Omental fat pad (tissue), 4 donors: Measurements from ENCODE around the gene SIRT5. TPM values are rescaled to one million over a fixed set of nuclear protein-coding genes. Genes with fewer than 3 reads are reported as not detected.

Experiments used
- ATAC-seq: fragments of 150-250 bp; one replicate; pipeline ENCODE4 v1.9.1; 2016; ENCODE audit warnings: mild to moderate bottlenecking, moderate library complexity; ENCODE audit not compliant: low FRiP score
- DNase-seq: peaks from one replicate; pipeline ENCODE4 v3.0.0-alpha.2; 2019; ENCODE audit warnings: low spot score
- CTCF ChIP-seq, 3 donors: fragments of 450-650 bp; IDR thresholded peaks; one replicate each; pipeline ENCODE4 v1.5.1; 2016 to 2017; ENCODE audit warnings: antibody characterized with exemption in 3 of 3, mild to moderate bottlenecking in 3 of 3, moderate library complexity in 2 of 3
- total RNA-seq, 4 donors: library from RNA; depleted of rRNA; stranded (reverse); fragments of >200 nt; gene quantifications; one replicate each; pipeline ENCODE4 v1.1.0, GENCODE V29; 2016

The SIRT5 gene
- total RNA-seq, 4 donors from 2014 or later: 6.0 to 16.9 (median 9.7) TPM

- TF ChIP-seq CTCF (IDR thresholded peaks at IDR 0.05): no peak
- ATAC-seq (no peak), DNase-seq (no peak)
Observed at GRCh38 chr6:13586603-13587542, 12.5 kb downstream of the SIRT5 start.

DNA sequence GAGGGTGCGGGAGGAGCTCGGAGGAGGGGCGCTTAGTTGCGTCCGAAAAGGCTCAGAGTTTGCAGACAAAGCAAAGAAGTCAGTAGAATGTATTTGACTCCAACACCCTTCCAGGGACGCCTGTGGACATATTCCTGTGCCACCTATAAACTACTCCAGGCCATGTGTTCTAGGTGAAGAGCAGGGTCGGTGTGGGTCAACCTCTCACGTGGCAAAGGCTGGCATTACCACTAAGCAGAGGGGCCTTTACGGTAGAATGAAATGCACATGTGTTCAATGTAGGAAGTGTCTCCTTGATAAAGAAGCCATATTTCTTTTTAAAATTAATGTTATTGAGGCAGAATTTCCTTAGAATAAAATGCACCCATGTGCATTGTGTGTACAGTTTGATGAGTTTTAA lies 15.4 kb downstream of the SIRT5 start:
- DNase-seq: no peak
- TF ChIP-seq CTCF (IDR thresholded peaks at IDR 0.05): no peak
- no peak for ATAC-seq

- ATAC-seq: no peak
- no peak for DNase-seq
- TF ChIP-seq CTCF (IDR thresholded peaks at IDR 0.05): no peak
Observed at GRCh38 chr6:13590574-13591153, 16.3 kb downstream of the SIRT5 start.

GRCh38 chr6:13591205-13591921 lies 17.0 kb downstream of the SIRT5 start:
- no peak for ATAC-seq
- no peak for TF ChIP-seq CTCF (IDR thresholded peaks at IDR 0.05)
- no peak for DNase-seq

- no peak for DNase-seq
- no peak for ATAC-seq
- no peak for TF ChIP-seq CTCF (IDR thresholded peaks at IDR 0.05)
Observed at GRCh38 chr6:13593103-13593502, 18.7 kb downstream of the SIRT5 start.

- no peak for TF ChIP-seq CTCF (IDR thresholded peaks at IDR 0.05)
- DNase-seq (no peak), ATAC-seq (no peak)
Observed at GRCh38 chr6:13593720-13594119, 19.3 kb downstream of the SIRT5 start.
